ENCODE data around the gene KRT5.
"Not testable (repeated sequence)": the region's sequence is repeated elsewhere in the genome, so short reads cannot be mapped to it uniquely, and the experiment has no call there.

KRT5 gene

DNA sequence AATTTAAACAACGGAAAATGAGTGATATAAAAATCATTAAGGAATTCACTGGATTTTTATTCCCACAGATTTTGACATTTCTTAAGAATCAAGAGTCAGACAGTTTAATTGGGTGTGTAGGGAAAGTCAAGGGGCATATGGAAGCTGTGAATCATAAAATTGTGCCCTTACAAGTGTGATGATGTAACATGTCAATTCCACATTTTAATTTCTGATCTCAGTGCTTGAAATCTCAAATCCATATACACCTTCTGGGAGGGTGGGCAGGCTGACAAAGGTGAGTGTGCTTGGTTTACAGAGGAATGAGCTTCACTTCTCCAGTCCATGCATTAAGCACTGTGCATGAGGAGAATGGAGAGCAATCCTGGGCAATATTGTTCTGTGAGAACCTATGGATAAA is 26.1 kb downstream of the KRT5 start:
- H3K4me3 ChIP-seq (replicated peaks; ENCODE audit: insufficient read depth, low read length) = no peak overlapping the region
- no peak for DNase-seq (ENCODE audit: low read depth in 1 of 2, low spot score in 1 of 2)
- H3K27ac ChIP-seq (replicated peaks) = no peak overlapping the region
- TF ChIP-seq, protein P1, sequence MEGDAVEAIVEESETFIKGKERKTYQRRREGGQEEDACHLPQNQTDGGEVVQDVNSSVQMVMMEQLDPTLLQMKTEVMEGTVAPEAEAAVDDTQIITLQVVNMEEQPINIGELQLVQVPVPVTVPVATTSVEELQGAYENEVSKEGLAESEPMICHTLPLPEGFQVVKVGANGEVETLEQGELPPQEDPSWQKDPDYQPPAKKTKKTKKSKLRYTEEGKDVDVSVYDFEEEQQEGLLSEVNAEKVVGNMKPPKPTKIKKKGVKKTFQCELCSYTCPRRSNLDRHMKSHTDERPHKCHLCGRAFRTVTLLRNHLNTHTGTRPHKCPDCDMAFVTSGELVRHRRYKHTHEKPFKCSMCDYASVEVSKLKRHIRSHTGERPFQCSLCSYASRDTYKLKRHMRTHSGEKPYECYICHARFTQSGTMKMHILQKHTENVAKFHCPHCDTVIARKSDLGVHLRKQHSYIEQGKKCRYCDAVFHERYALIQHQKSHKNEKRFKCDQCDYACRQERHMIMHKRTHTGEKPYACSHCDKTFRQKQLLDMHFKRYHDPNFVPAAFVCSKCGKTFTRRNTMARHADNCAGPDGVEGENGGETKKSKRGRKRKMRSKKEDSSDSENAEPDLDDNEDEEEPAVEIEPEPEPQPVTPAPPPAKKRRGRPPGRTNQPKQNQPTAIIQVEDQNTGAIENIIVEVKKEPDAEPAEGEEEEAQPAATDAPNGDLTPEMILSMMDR (IDR thresholded peaks at IDR 0.05; ENCODE audit: insufficient read depth, low read length) = no peak
- TF ChIP-seq, protein P2, sequence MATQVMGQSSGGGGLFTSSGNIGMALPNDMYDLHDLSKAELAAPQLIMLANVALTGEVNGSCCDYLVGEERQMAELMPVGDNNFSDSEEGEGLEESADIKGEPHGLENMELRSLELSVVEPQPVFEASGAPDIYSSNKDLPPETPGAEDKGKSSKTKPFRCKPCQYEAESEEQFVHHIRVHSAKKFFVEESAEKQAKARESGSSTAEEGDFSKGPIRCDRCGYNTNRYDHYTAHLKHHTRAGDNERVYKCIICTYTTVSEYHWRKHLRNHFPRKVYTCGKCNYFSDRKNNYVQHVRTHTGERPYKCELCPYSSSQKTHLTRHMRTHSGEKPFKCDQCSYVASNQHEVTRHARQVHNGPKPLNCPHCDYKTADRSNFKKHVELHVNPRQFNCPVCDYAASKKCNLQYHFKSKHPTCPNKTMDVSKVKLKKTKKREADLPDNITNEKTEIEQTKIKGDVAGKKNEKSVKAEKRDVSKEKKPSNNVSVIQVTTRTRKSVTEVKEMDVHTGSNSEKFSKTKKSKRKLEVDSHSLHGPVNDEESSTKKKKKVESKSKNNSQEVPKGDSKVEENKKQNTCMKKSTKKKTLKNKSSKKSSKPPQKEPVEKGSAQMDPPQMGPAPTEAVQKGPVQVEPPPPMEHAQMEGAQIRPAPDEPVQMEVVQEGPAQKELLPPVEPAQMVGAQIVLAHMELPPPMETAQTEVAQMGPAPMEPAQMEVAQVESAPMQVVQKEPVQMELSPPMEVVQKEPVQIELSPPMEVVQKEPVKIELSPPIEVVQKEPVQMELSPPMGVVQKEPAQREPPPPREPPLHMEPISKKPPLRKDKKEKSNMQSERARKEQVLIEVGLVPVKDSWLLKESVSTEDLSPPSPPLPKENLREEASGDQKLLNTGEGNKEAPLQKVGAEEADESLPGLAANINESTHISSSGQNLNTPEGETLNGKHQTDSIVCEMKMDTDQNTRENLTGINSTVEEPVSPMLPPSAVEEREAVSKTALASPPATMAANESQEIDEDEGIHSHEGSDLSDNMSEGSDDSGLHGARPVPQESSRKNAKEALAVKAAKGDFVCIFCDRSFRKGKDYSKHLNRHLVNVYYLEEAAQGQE (IDR thresholded peaks at IDR 0.05; ENCODE audit: insufficient replicate concordance, low read depth) = no peak
- TF ChIP-seq SPI1 (IDR thresholded peaks at IDR 0.05; ENCODE audit: borderline replicate concordance, low read depth) (no peak), POLR2AphosphoS5 (IDR thresholded peaks at IDR 0.05; ENCODE audit: low read depth) (no peak), GABPA (IDR thresholded peaks at IDR 0.05; ENCODE audit: low read depth) (no peak)
- peaks cover 3% of the 10 kb centered on the region for H3K27me3 ChIP-seq (ENCODE audit: insufficient read depth, poor library complexity, severe bottlenecking)

DNA sequence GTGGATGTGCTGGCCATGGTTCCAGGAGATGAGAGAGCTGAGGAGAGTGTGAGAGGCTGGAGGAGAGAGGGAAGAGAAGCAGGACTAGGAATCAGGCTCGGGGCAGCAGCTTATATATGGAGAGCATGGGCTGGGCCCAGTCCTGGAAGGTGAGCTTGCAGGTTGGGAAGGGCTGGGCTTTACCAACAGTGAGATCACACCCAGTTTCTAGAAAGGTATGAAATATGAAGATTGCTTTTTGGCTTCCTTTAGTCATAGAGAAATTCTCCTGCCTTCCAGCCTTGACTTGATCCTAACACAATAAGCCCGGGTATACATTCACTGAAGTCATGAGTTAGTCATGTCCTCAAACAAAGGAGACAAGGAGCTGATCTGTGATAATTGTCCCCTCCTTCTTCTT is 27.0 kb downstream of the KRT5 start, which contains the start of gene KRT6A:
TSS of gene KRT6A (minus strand) at position 86 of the 400 bp plus-strand sequence. CDS start at position 17, 69 bp downstream.
- Histone ChIP-seq H3K27me3 (ENCODE audit: insufficient read depth, poor library complexity, severe bottlenecking) (peaks cover 3% of the 10 kb centered on the region), H3K27ac (replicated peaks) (no peak within 1 kb of the TSS), H3K4me3 (replicated peaks; ENCODE audit: insufficient read depth, low read length) (no peak within 1 kb of the TSS)
- TF ChIP-seq, protein P2 (IDR thresholded peaks at IDR 0.05; ENCODE audit: insufficient replicate concordance, low read depth) = no peak
- TF ChIP-seq, protein P1 (IDR thresholded peaks at IDR 0.05; ENCODE audit: insufficient read depth, low read length) = no peak
- no peak for TF ChIP-seq SPI1 (IDR thresholded peaks at IDR 0.05; ENCODE audit: borderline replicate concordance, low read depth)
- TF ChIP-seq GABPA (IDR thresholded peaks at IDR 0.05; ENCODE audit: low read depth) = no peak
- TF ChIP-seq POLR2AphosphoS5 (IDR thresholded peaks at IDR 0.05; ENCODE audit: low read depth) = no peak
- no peak for DNase-seq (ENCODE audit: low read depth in 1 of 2, low spot score in 1 of 2)

DNA sequence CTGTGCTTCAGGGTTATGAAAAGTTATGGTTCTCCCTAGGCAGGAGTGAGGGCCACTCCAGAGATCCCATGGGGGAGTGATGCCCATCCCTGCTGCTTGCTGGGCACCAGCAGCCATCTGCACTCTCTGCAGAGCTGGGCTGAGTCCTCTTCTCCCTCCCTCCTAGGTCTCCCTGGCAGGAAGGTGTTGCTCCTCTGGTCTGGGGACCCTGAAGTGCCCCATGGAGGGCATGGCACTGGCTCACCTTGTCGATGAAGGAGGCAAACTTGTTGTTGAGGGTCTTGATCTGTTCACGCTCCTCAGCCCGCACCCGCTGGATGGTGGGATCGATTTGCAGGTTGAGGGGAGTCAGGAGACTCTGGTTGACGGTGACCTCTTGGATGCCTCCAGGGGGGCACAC is 27.8 kb downstream of the KRT5 start:
- not testable (repeated sequence) for H3K27me3 ChIP-seq (ENCODE audit: insufficient read depth, poor library complexity, severe bottlenecking); DNase-seq (ENCODE audit: low read depth in 1 of 2, low spot score in 1 of 2); H3K27ac ChIP-seq (replicated peaks); H3K4me3 ChIP-seq (replicated peaks; ENCODE audit: insufficient read depth, low read length)

DNA sequence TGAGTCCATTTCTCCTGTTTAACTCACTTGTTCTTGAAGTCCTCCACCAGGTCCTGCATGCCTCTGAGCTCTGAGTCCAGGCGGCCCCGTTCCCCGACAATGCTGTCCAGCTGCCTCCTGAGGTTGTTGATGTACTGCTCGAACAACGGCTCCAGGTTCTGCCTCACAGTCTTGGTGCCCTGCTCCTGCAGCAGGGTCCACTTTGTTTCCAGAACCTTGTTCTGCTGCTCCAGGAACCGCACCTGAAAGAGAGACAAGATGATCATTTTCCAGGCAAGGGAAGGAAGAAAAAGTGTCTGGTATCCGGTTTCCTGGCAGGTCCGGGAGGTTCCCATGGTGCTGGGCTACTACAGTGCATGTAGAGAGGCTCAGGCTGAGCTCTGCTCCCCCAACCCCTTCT is 28.7 kb downstream of the KRT5 start:
- DNase-seq (ENCODE audit: low read depth in 1 of 2, low spot score in 1 of 2); H3K27me3 ChIP-seq (ENCODE audit: insufficient read depth, poor library complexity, severe bottlenecking); H3K27ac ChIP-seq (replicated peaks); H3K4me3 ChIP-seq (replicated peaks; ENCODE audit: insufficient read depth, low read length): not testable (repeated sequence)

DNA sequence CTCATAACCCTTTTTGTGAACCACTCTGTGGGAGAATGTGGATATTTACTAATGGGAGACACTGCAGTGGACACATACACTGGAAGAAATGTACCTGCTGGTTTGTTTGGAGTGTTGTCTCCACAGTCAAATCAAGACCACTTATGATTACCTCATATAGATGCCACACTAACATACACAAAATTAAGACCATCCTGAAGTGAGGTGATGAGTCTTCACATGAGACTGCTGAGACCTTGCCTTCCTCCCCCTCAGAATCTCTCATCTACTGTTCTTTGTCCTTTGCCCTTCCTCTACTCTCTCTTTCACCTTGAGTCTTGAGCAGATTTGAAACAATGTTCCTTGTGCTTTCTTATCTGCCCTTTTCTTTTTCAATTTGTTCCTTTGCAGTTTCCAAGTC is 31.5 kb downstream of the KRT5 start:
- H3K27ac ChIP-seq (replicated peaks) = no peak overlapping the region
- DNase-seq (ENCODE audit: low read depth in 1 of 2, low spot score in 1 of 2) = no peak
- TF ChIP-seq, protein P2 (IDR thresholded peaks at IDR 0.05; ENCODE audit: insufficient replicate concordance, low read depth) = no peak
- TF ChIP-seq GABPA (IDR thresholded peaks at IDR 0.05; ENCODE audit: low read depth) = no peak
- TF ChIP-seq, protein P1 (IDR thresholded peaks at IDR 0.05; ENCODE audit: insufficient read depth, low read length) = no peak
- TF ChIP-seq SPI1 (IDR thresholded peaks at IDR 0.05; ENCODE audit: borderline replicate concordance, low read depth) = no peak
- no peak for TF ChIP-seq POLR2AphosphoS5 (IDR thresholded peaks at IDR 0.05; ENCODE audit: low read depth)
- no peaks in the 10 kb centered on the region for H3K27me3 ChIP-seq (ENCODE audit: insufficient read depth, poor library complexity, severe bottlenecking)
- H3K4me3 ChIP-seq (replicated peaks; ENCODE audit: insufficient read depth, low read length) = no peak overlapping the region

DNA sequence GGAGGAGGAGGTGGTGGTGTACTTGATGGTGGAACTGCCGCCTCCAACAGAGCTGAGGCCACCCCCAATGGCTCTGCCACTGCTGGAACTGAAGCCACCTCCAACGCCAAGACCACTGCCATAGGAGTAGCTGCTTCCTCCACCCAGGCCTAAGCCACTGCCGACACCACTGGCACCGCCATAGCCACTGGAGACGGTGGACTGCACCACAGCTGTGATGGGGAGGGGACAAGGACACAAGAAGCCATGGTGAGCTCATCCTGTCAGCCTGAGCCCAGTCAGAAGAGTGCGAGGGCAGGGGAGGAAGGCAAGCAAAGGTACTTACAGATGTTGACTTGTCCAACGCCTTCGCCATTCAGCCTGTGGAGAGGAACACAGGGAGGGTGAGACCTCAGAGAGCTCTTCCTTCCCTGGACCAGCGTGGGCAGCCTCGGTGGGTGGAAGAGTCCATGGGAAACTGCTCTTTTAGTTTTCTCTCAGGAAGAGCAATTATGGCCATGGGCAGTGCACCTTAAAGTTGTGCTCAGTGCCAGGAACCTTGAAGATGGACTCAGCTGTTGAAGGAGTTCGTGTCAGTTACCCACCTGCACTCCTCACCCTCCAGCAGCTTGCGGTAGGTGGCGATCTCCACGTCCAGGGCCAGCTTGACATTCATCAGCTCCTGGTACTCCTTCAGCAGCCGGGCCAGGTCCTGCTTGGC is 32.3 kb downstream of the KRT5 start:
- H3K27ac ChIP-seq (replicated peaks); DNase-seq (ENCODE audit: low read depth in 1 of 2, low spot score in 1 of 2); H3K4me3 ChIP-seq (replicated peaks; ENCODE audit: insufficient read depth, low read length); H3K27me3 ChIP-seq (ENCODE audit: insufficient read depth, poor library complexity, severe bottlenecking): not testable (repeated sequence)

All from HL-60 (cell line).